Hepatocyte (in vitro differentiated cells): ENCODE results near the gene PPM1L. TPM values are rescaled to one million over a fixed set of nuclear protein-coding genes. Genes with fewer than 3 reads are reported as not detected.

Experiments
- DNase-seq: peaks from one replicate; pipeline ENCODE4 v3.0.0-alpha.2; 2016; ENCODE audit warnings: low spot score
- H2AFZ ChIP-seq: fragments of 200-600 bp; sonication (generic); 2 replicates; pipeline ENCODE4 v1.6.0; 2016; ENCODE audit warnings: antibody characterized with exemption, mild to moderate bottlenecking
- H3K27ac ChIP-seq: fragments of 200-600 bp; sonication (generic); 2 replicates; pipeline ENCODE4 v1.5.1; 2016; ENCODE audit warnings: mild to moderate bottlenecking
- H3K27me3 ChIP-seq: fragments of 200-600 bp; sonication (generic); 2 replicates; pipeline ENCODE4 v1.6.1; 2016
- H3K36me3 ChIP-seq: fragments of 200-600 bp; sonication (generic); replicated peaks from 2 replicates; pipeline ENCODE4 v1.5.1; 2016; ENCODE audit warnings: low read depth; ENCODE audit not compliant: insufficient read depth
- H3K4me1 ChIP-seq: fragments of 200-600 bp; sonication (generic); 2 replicates; pipeline ENCODE4 v1.5.1; 2016; ENCODE audit warnings: mild to moderate bottlenecking, moderate library complexity; ENCODE audit not compliant: insufficient read depth
- H3K4me2 ChIP-seq: fragments of 200-600 bp; sonication (generic); 2 replicates; pipeline ENCODE4 v1.6.0; 2016
- H3K4me3 ChIP-seq: fragments of 200-600 bp; sonication (generic); 2 replicates; pipeline ENCODE4 v1.5.1; 2016; ENCODE audit warnings: mild to moderate bottlenecking
- H3K79me2 ChIP-seq: fragments of 200-600 bp; sonication (generic); 2 replicates; pipeline ENCODE4 v1.6.0; 2017; ENCODE audit warnings: mild to moderate bottlenecking
- H3K9me2 ChIP-seq: fragments of 200-600 bp; sonication (generic); replicated peaks from 2 replicates; pipeline ENCODE4 v1.6.0; 2017; ENCODE audit warnings: mild to moderate bottlenecking; ENCODE audit not compliant: insufficient read depth
- H3K9me3 ChIP-seq: fragments of 200-600 bp; sonication (generic); 2 replicates; pipeline ENCODE4 v1.5.1; 2016; ENCODE audit warnings: low read depth, mild to moderate bottlenecking
- H4K20me1 ChIP-seq: fragments of 200-600 bp; sonication (generic); 2 replicates; pipeline ENCODE4 v1.6.0; 2016; ENCODE audit warnings: mild to moderate bottlenecking; ENCODE audit not compliant: insufficient read depth, poor library complexity, severe bottlenecking
- CTCF ChIP-seq: fragments of 200-600 bp; sonication (generic); IDR thresholded peaks from 2 replicates; pipeline ENCODE4 v1.5.1; 2016; ENCODE audit warnings: antibody characterized with exemption, mild to moderate bottlenecking; ENCODE audit not compliant: poor library complexity
- EZH2 ChIP-seq: fragments of 200-600 bp; sonication (generic); IDR thresholded peaks from 2 replicates; pipeline ENCODE4 v1.6.1; 2016; ENCODE audit warnings: antibody characterized with exemption, mild to moderate bottlenecking, borderline replicate concordance
- EZH2phosphoT487 ChIP-seq: fragments of 200-600 bp; sonication (generic); IDR thresholded peaks from one replicate; pipeline ENCODE4 v1.6.1; 2018; ENCODE audit warnings: antibody characterized with exemption, mild to moderate bottlenecking, low read depth, moderate library complexity; ENCODE audit not compliant: unreplicated experiment, severe bottlenecking
- WGBS: methylation state at CpG from one replicate; pipeline ENCODE4 v1.1.6; 2016; ENCODE audit warnings: low lambda C conversion rate; ENCODE audit errors: missing lambda C conversion rate; 5-methylcytosine and 5-hydroxymethylcytosine counted together
- polyA plus RNA-seq: library from polyadenylated mRNA; unstranded; fragments of >200 nt; fragmentation: Nextera tagmentation; extraction: Ambion mirVana; gene quantifications from 2 replicates; pipeline ENCODE4 v1.2.1, GENCODE V29; 2016
- total RNA-seq: library from RNA; depleted of rRNA; stranded (reverse); fragments of >200 nt; gene quantifications from 2 replicates; pipeline ENCODE4 v1.2.3, GENCODE V29; 2014

Gene PPM1L
- total and polyA plus RNA-seq, 2 experiments from 2014 or later, result 5.1 to 13.1 TPM

- Histone ChIP-seq H3K4me2 (no peak overlapping the region), H3K79me2 (peaks cover 2% of the 10 kb centered on the region), H3K4me1 (no peaks in the 10 kb centered on the region), H3K4me3 (no peak overlapping the region), H4K20me1 (no peaks in the 10 kb centered on the region), H3K27me3 (no peaks in the 10 kb centered on the region), H2AFZ (no peak overlapping the region), H3K36me3 (no peaks in the 10 kb centered on the region), H3K27ac (no peak overlapping the region), H3K9me3 (no peaks in the 10 kb centered on the region), H3K9me2 (no peaks in the 10 kb centered on the region)
- no peak for DNase-seq
- WGBS, result 58% methylated on average over 4 of the region's 4 CpGs
- no peak for TF ChIP-seq CTCF
- no peak for TF ChIP-seq EZH2phosphoT487
- TF ChIP-seq EZH2, result no peak
These were observed 54.6 kb downstream of the PPM1L start for GRCh38 chr3:160810362-160811236.

GRCh38 chr3:160811237-160811548, 55.2 kb downstream of the PPM1L start:
- Histone ChIP-seq H3K79me2 (peaks cover 2% of the 10 kb centered on the region), H3K9me2 (no peaks in the 10 kb centered on the region), H3K4me3 (no peak overlapping the region), H3K36me3 (no peaks in the 10 kb centered on the region), H3K4me2 (no peak overlapping the region), H2AFZ (no peak overlapping the region), H3K27me3 (no peaks in the 10 kb centered on the region), H3K9me3 (no peaks in the 10 kb centered on the region), H4K20me1 (no peaks in the 10 kb centered on the region), H3K27ac (no peak overlapping the region), H3K4me1 (no peaks in the 10 kb centered on the region)
- 43% methylated on average over 1 of the region's 1 CpG for WGBS
- DNase-seq, result no peak
- TF ChIP-seq EZH2 (no peak), CTCF (no peak), EZH2phosphoT487 (no peak)

- TF ChIP-seq CTCF (no peak), EZH2phosphoT487 (no peak), EZH2 (no peak)
- no peak overlapping the region for H3K4me3 ChIP-seq
- H3K4me1 ChIP-seq, result no peaks in the 10 kb centered on the region
- no peaks in the 10 kb centered on the region for H3K9me3 ChIP-seq
- no peaks in the 10 kb centered on the region for H3K27me3 ChIP-seq
- DNase-seq, result no peak
- WGBS, result 72% methylated on average over 3 of the region's 3 CpGs
- H3K4me2 ChIP-seq, result no peak overlapping the region
- H4K20me1 ChIP-seq, result no peaks in the 10 kb centered on the region
- H3K27ac ChIP-seq, result no peak overlapping the region
- H3K36me3 ChIP-seq, result no peaks in the 10 kb centered on the region
- H3K9me2 ChIP-seq, result no peaks in the 10 kb centered on the region
- H3K79me2 ChIP-seq, result peaks cover 2% of the 10 kb centered on the region
- H2AFZ ChIP-seq, result no peak overlapping the region
These were observed 56.3 kb downstream of the PPM1L start for GRCh38 chr3:160812304-160812703.
